ENCODE measurements around the gene PPP2R3A. TPM values are rescaled to one million over a fixed set of nuclear protein-coding genes. Genes with fewer than 3 reads are reported as not detected.

Gene PPP2R3A
- total RNA-seq, 4 donors from 2014 or later: 16.8 to 30.3 (median 25.6) TPM

GRCh38 chr3:135981701-135982403 is 16.3 kb downstream of the PPP2R3A start:
- Histone ChIP-seq H3K4me3 (no peak overlapping the region), H3K9me3 (no peaks in the 10 kb centered on the region), H3K27me3 (no peaks in the 10 kb centered on the region), H3K36me3 (no peaks in the 10 kb centered on the region), H3K27ac (no peak overlapping the region), H3K4me1 (peaks cover 9 to 23% of the 10 kb centered on the region in 2 donors)
- in situ Hi-C loops (cut with MboI; ENCODE audit: low sequenced_read_pairs in 4 of 4): no loop called here
- intact Hi-C loops (cut with DNase I; ENCODE audit: low total_unique reads): no loop called here
- ATAC-seq (no peak), DNase-seq (no peak)
- no peak for TF ChIP-seq POLR2A (IDR thresholded peaks at IDR 0.05)
- no peak for TF ChIP-seq CTCF (IDR thresholded peaks at IDR 0.05 in 4 of 5, conservative IDR thresholded peaks at IDR 0.05 in 1 of 5)

DNA sequence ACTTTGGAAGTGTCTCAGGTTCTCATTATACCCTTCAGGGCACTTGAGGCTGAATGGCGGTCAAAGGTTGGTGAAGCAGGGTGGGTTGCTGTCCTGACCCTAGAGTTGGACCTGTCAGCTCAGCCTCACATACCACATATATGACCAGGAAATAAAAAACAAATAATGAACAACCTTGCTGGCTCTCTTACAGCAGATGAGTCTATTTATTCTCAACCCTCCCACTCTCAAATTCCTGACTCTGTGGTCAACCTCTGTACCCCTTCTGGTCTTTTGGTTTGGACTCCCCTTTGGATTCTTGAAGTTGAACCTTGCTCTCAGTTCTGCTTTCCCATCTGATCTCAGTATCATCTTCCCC is 16.9 kb downstream of the PPP2R3A start:
- TF ChIP-seq POLR2A (IDR thresholded peaks at IDR 0.05): no peak
- TF ChIP-seq CTCF (IDR thresholded peaks at IDR 0.05 in 4 of 5, conservative IDR thresholded peaks at IDR 0.05 in 1 of 5): no peak
- H3K9me3 ChIP-seq: no peaks in the 10 kb centered on the region
- H3K4me1 ChIP-seq: peaks cover 9 to 25% of the 10 kb centered on the region in 2 donors
- intact Hi-C loops (cut with DNase I; ENCODE audit: low total_unique reads) (no loop called here), in situ Hi-C loops (cut with MboI; ENCODE audit: low sequenced_read_pairs in 4 of 4) (no loop called here)
- no peaks in the 10 kb centered on the region for H3K27me3 ChIP-seq
- DNase-seq (no peak), ATAC-seq (no peak)
- H3K4me3 ChIP-seq: no peak overlapping the region
- H3K27ac ChIP-seq: no peak overlapping the region
- H3K36me3 ChIP-seq: no peaks in the 10 kb centered on the region

DNA sequence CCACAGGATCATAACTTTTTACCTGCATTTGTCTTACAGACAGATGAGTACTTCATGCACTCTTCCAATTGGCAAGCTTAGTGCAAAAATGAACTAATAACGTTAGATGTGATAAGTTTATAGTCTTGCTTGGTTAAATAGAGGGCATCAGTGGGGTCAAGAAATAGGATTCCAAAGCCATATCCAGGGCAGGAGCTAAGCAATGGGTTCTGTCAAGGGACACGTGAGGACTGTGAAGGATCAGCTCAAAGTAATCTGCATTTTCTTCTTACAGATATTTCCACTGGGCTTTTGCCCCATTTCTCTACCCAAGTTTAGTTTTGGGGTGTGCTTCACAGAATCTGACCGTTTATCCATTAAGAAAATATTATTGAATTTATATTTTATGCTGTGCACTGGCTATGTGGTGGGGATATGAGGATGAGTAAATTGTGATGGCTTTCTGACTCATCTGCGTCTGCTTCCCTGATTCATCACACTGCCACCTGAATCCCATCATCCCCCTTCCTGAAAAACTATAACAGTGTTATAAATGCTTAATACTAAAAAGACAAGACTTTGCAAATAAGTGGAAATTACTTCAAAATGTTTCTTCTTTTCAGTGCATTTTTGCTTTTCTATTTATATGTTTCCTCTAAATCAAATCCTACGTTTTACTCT is 17.5 kb downstream of the PPP2R3A start:
- no peak for DNase-seq
- Histone ChIP-seq H3K4me1 (peaks cover 9 to 30% of the 10 kb centered on the region in 2 donors), H3K9me3 (no peaks in the 10 kb centered on the region), H3K27ac (no peak overlapping the region), H3K36me3 (no peaks in the 10 kb centered on the region), H3K4me3 (no peak overlapping the region), H3K27me3 (no peaks in the 10 kb centered on the region)
- intact Hi-C loops (cut with DNase I; ENCODE audit: low total_unique reads): no loop called here
- in situ Hi-C loops (cut with MboI; ENCODE audit: low sequenced_read_pairs in 4 of 4): no loop called here
- no peak for ATAC-seq
- TF ChIP-seq POLR2A (IDR thresholded peaks at IDR 0.05): no peak
- no peak for TF ChIP-seq CTCF (IDR thresholded peaks at IDR 0.05 in 4 of 5, conservative IDR thresholded peaks at IDR 0.05 in 1 of 5)

- Histone ChIP-seq H3K27ac (no peak overlapping the region), H3K36me3 (no peaks in the 10 kb centered on the region), H3K4me1 (peaks cover 40 to 54% of the 10 kb centered on the region in 2 donors), H3K9me3 (no peaks in the 10 kb centered on the region), H3K4me3 (no peak overlapping the region), H3K27me3 (no peaks in the 10 kb centered on the region)
- TF ChIP-seq CTCF (IDR thresholded peaks at IDR 0.05 in 4 of 5, conservative IDR thresholded peaks at IDR 0.05 in 1 of 5): no peak
- TF ChIP-seq POLR2A (IDR thresholded peaks at IDR 0.05): no peak
- DNase-seq: no peak
- in situ Hi-C loops (cut with MboI; ENCODE audit: low sequenced_read_pairs in 4 of 4) (no loop called here), intact Hi-C loops (cut with DNase I; ENCODE audit: low total_unique reads) (no loop called here)
- no peak for ATAC-seq
Measured at GRCh38 chr3:135987661-135988060, 22.1 kb downstream of the PPP2R3A start.

Measured in gastrocnemius medialis (tissue), 4 donors.